Neural progenitor cell (in vitro differentiated cells): Measurements from ENCODE around the gene DNMT3A. TPM values are rescaled to one million over a fixed set of nuclear protein-coding genes. Genes with fewer than 3 reads are reported as not detected.

Source experiments
- DNase-seq: peaks from one replicate; pipeline ENCODE4 v3.0.0-alpha.2; 2016; ENCODE audit warnings: low spot score
- H2AFZ ChIP-seq: fragments of 200-600 bp; sonication (generic); replicated peaks from 2 replicates; pipeline ENCODE4 v1.6.1; 2016; ENCODE audit warnings: antibody characterized with exemption
- H3F3A ChIP-seq: fragments of 200-600 bp; sonication (generic); 2 replicates; pipeline ENCODE4 v1.6.1; 2016; ENCODE audit warnings: antibody characterized with exemption, low read depth
- H3K27ac ChIP-seq: fragments of 200-600 bp; sonication (generic); 2 replicates; pipeline ENCODE4 v1.5.1; 2016; ENCODE audit warnings: mild to moderate bottlenecking
- H3K27me3 ChIP-seq: fragments of 200-600 bp; sonication (generic); 2 replicates; pipeline ENCODE4 v1.6.1; 2016; ENCODE audit warnings: mild to moderate bottlenecking, moderate library complexity
- H3K36me3 ChIP-seq: fragments of 200-600 bp; sonication (generic); 2 replicates; pipeline ENCODE4 v1.5.1; 2016
- H3K4me1 ChIP-seq: fragments of 200-600 bp; sonication (generic); 2 replicates; pipeline ENCODE4 v1.6.1; 2016; ENCODE audit warnings: mixed run types
- H3K4me2 ChIP-seq: fragments of 200-600 bp; sonication (generic); 2 replicates; pipeline ENCODE4 v1.6.1; 2016
- H3K4me3 ChIP-seq: fragments of 200-600 bp; sonication (generic); 2 replicates; pipeline ENCODE4 v1.5.1; 2016
- H3K79me2 ChIP-seq: fragments of 200-600 bp; sonication (generic); 2 replicates; pipeline ENCODE4 v1.6.1; 2016; ENCODE audit warnings: low read depth
- H3K9ac ChIP-seq: fragments of 200-600 bp; sonication (generic); 2 replicates; pipeline ENCODE4 v1.6.1; 2016
- H3K9me3 ChIP-seq: fragments of 200-600 bp; sonication (generic); 2 replicates; pipeline ENCODE4 v1.5.1; 2016; ENCODE audit warnings: low read depth
- H4K20me1 ChIP-seq: fragments of 200-600 bp; sonication (generic); 2 replicates; pipeline ENCODE4 v1.6.1; 2016; ENCODE audit warnings: low read depth
- H3K27ac Mint-ChIP-seq: 3 replicates; pipeline ENCODE4 v1.8.0; 2021; ENCODE audit warnings: mixed read lengths
- H3K27me3 Mint-ChIP-seq: 2 replicates; pipeline ENCODE4 v1.8.0; 2022; ENCODE audit warnings: low read depth, mild to moderate bottlenecking, inconsistent platforms, moderate library complexity, mixed read lengths; ENCODE audit not compliant: insufficient read depth
- H3K36me3 Mint-ChIP-seq: 3 replicates; pipeline ENCODE4 v1.8.0; 2021; ENCODE audit warnings: mixed read lengths
- H3K4me1 Mint-ChIP-seq: 3 replicates; pipeline ENCODE4 v1.8.0; 2021; ENCODE audit warnings: mixed read lengths
- H3K4me3 Mint-ChIP-seq: 3 replicates; pipeline ENCODE4 v1.8.0; 2021; ENCODE audit warnings: mild to moderate bottlenecking, moderate library complexity, mixed read lengths
- H3K9me3 Mint-ChIP-seq: 3 replicates; pipeline ENCODE4 v1.8.0; 2020; ENCODE audit warnings: mixed read lengths
- CTCF ChIP-seq: fragments of 200-600 bp; sonication (generic); IDR thresholded peaks from 2 replicates; pipeline ENCODE4 v1.5.1; 2017; ENCODE audit warnings: antibody characterized with exemption, mild to moderate bottlenecking
- EZH2 ChIP-seq: fragments of 200-600 bp; sonication (generic); IDR thresholded peaks from 2 replicates; pipeline ENCODE4 v1.6.1; 2017; ENCODE audit warnings: antibody characterized with exemption, mild to moderate bottlenecking, moderate library complexity
- EZH2phosphoT487 ChIP-seq: fragments of 200-600 bp; sonication (generic); IDR thresholded peaks from 2 replicates; pipeline ENCODE4 v1.6.1; 2017; ENCODE audit warnings: antibody characterized with exemption
- total RNA-seq: library from RNA; depleted of rRNA; stranded (reverse); fragments of >200 nt; gene quantifications from 2 replicates; pipeline ENCODE4 v1.2.3, GENCODE V29; 2015; ENCODE audit warnings: low replicate concordance

The DNMT3A gene
- total RNA-seq, 1 donor from 2014 or later, result 46.5 TPM

- H3K27ac Mint-ChIP-seq, result no peak overlapping the region
These were observed 31.1 kb downstream of the DNMT3A start for GRCh38 chr2:25310709-25310964.

GRCh38 chr2:25309402-25309801 lies 32.3 kb downstream of the DNMT3A start:
- H3F3A ChIP-seq, result peaks cover 25% of the 10 kb centered on the region
- no peak overlapping the region for H3K9ac ChIP-seq
- no peaks in the 10 kb centered on the region for H3K9me3 ChIP-seq
- no peaks in the 10 kb centered on the region for H3K79me2 ChIP-seq
- H3K4me2 ChIP-seq, result no peak overlapping the region
- H3K9me3 Mint-ChIP-seq, result no peaks in the 10 kb centered on the region
- DNase-seq, result peak; percentile 75
- H3K36me3 ChIP-seq, result no peaks in the 10 kb centered on the region
- no peak overlapping the region for H3K27ac ChIP-seq
- no peak overlapping the region for H3K4me3 ChIP-seq
- H3K27me3 ChIP-seq, result no peaks in the 10 kb centered on the region
- no peaks in the 10 kb centered on the region for H4K20me1 ChIP-seq
- no peak overlapping the region for H2AFZ ChIP-seq
- H3K36me3 Mint-ChIP-seq, result no peaks in the 10 kb centered on the region
- no peak for TF ChIP-seq EZH2phosphoT487
- TF ChIP-seq CTCF, result peak; percentile 71
- no peak for TF ChIP-seq EZH2
- H3K4me1 ChIP-seq, result peaks cover 35% of the 10 kb centered on the region
- peaks cover 46% of the 10 kb centered on the region for H3K4me1 Mint-ChIP-seq
- H3K27me3 Mint-ChIP-seq, result peaks cover 5% of the 10 kb centered on the region
- peak overlapping the region; percentile 48 for H3K4me3 Mint-ChIP-seq
- no peak overlapping the region for H3K27ac Mint-ChIP-seq

More at GRCh38 chr2:25310709-25310964, 31.1 kb downstream of the DNMT3A start:
- no peak overlapping the region for H3K4me3 ChIP-seq
- H2AFZ ChIP-seq, result peak overlapping the region; percentile 63
- Mint-ChIP-seq H3K9me3 (no peaks in the 10 kb centered on the region), H3K4me3 (no peak overlapping the region), H3K36me3 (no peaks in the 10 kb centered on the region), H3K4me1 (peaks cover 40% of the 10 kb centered on the region), H3K27me3 (peaks cover 5% of the 10 kb centered on the region)
- peak overlapping the region; percentile 62 for H3K4me2 ChIP-seq
- peaks cover 44% of the 10 kb centered on the region for H3K4me1 ChIP-seq
- no peaks in the 10 kb centered on the region for H3K79me2 ChIP-seq
- H3K9ac ChIP-seq, result no peak overlapping the region
- H3K36me3 ChIP-seq, result no peaks in the 10 kb centered on the region
- no peak overlapping the region for H3K27ac ChIP-seq
- H3F3A ChIP-seq, result peaks cover 36% of the 10 kb centered on the region
- TF ChIP-seq EZH2phosphoT487 (no peak), EZH2 (no peak), CTCF (no peak)
- no peaks in the 10 kb centered on the region for H3K27me3 ChIP-seq
- DNase-seq, result no peak
- no peaks in the 10 kb centered on the region for H3K9me3 ChIP-seq
- H4K20me1 ChIP-seq, result no peaks in the 10 kb centered on the region

GRCh38 chr2:25308599-25308998 lies 33.1 kb downstream of the DNMT3A start:
- Histone ChIP-seq H3K9ac (no peak overlapping the region), H2AFZ (no peak overlapping the region), H3K9me3 (no peaks in the 10 kb centered on the region), H3K27me3 (no peaks in the 10 kb centered on the region), H3K4me1 (peaks cover 31% of the 10 kb centered on the region), H3F3A (peaks cover 21% of the 10 kb centered on the region), H3K4me2 (no peak overlapping the region), H3K36me3 (no peaks in the 10 kb centered on the region), H3K4me3 (no peak overlapping the region), H3K79me2 (no peaks in the 10 kb centered on the region), H4K20me1 (no peaks in the 10 kb centered on the region), H3K27ac (no peak overlapping the region)
- Mint-ChIP-seq H3K36me3 (no peaks in the 10 kb centered on the region), H3K4me1 (peaks cover 54% of the 10 kb centered on the region), H3K4me3 (peak overlapping the region; percentile 54), H3K27ac (no peak overlapping the region), H3K9me3 (no peaks in the 10 kb centered on the region), H3K27me3 (peaks cover 5% of the 10 kb centered on the region)
- no peak for DNase-seq
- TF ChIP-seq EZH2 (no peak), EZH2phosphoT487 (no peak), CTCF (no peak)
